Stimulated activated CD4-positive, alpha-beta T cell treated with anti-CD3 and anti-CD28 coated beads, Interleukin-4, amount 100 ng/mL, for 1 hour (primary cell): ENCODE measurements around the gene LRRC4C.

Source experiments
- DNase-seq: peaks from one replicate; pipeline ENCODE4 v3.0.0-alpha.2; 2020

LRRC4C gene

DNA sequence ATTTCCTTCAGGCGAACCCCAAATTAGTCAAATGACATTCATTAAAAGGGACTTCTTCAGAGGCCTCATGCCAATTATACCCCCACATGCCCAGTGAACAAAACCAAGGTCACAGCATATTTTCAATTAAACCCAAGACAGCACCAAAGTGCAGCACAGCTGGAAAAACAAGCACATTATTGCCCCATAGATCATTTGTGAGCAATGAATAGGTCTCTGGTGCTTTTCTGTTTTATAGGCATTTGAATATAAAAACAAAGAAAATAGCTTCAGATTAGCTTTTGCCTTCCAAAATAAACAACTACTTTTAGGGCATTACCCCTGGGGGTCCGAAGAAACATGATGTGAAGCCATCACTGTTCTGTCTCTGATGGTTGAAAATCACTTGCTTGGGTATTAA, 1319.9 kb downstream of the LRRC4C start:
- DNase-seq: no peak

DNA sequence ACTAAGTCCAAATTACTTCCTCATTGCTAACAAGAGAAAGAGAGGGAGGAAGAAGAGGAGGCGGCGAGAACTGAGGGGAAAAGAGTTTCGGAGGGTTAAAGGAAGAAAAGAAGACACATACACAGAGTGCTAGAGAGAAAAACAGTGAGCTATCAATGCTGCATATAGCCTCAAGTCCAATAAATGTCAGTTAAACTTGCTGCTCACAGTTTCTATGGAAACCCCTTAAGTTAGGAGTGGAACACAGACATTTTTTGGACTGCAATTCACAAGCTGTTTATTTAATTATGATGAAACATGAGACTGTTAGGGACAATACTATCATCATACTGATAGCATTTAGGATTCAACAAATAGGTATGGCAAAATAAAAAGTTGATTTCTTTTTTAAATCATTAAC, 1320.4 kb downstream of the LRRC4C start:
- no peak for DNase-seq

DNA sequence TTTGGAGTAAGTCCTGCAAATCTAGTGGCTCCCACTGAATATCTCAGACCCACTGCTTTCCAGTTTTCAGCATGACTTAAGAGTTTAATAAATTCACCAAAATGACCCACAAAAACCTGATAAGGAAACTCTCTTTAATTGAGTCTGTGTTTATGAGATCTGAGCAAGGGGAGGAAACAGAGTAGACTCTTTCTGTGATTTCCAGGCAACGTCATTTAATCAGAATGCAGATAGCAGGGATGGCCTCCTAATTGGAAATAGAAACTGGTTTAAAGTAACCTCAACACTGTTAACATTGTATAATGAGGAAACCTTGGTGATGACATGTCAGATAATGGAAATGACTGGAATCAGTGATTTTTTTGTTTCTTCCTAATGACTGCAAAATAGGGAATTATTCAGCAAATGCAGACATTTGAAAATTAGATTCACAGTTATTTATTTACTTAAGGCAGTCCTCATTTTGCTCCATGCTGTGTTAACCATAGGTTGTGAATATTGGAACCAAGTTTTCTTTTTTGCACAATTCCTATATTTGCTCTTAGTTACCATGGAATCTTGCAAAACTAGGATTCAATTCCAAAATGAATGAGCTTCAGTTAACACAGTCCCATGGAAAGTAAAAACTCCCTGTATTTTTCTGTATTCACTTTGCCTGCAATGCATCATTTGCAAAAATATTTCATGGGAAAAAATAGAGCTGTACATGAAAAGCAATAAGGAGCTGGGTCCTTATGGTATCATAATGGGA, 1324.5 kb downstream of the LRRC4C start:
- DNase-seq: no peak

DNA sequence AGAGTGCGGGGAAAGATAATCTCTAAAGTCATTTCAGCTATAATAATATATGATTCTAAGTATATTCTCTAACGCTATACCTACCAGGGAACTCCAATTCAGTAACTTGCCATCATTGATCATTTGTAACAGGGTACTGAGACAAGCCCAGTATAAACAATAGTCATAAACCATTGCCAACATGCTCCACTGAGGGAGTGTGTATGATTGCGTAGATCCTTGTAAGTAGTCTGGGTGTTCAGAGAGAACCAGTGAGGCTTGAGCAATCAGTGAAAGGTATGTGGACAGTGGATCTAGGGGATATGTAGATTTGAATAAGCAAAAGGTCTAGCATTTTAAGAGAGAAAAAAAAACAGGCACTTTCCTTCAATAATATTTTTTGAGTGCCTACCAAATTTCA, 1326.0 kb downstream of the LRRC4C start:
- no peak for DNase-seq

DNA sequence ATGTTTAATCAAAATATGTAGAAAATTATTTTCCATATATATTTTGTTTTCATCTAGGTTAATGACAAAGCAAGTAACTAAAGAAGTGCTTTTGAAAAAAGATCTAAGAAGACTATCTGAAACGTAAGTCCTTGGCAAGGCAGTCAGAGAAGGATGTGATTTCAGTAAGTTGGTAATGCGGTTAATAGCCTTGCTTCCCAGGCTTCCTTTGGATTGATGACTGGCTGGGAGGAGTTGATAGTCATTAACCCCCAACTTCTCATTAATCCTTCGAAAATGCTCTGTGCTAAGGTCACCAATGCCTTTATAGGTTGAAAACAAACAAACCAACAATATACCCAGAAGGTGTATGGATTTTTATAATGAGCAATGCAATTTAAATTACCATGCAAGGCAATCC, 1326.5 kb downstream of the LRRC4C start:
- DNase-seq: no peak

DNA sequence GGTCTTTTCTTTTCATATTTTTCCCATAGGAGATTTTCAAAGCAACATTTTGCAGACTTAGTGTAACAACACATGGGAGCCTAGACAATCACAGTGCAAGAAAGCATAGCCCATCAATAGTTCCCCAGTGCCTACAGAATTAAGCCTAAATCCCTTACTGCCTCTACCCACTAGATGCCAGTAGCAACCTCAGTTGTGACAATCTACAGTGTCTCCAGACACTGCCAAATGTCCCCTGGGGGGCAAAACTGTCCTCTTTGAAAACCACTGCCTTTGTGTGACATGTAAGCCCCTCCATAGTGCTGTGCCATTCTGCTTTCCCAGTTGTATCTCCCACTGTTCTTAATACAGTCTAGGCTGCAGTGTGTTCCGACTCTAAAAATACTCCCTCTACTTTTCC, 1329.0 kb downstream of the LRRC4C start:
- no peak for DNase-seq

DNA sequence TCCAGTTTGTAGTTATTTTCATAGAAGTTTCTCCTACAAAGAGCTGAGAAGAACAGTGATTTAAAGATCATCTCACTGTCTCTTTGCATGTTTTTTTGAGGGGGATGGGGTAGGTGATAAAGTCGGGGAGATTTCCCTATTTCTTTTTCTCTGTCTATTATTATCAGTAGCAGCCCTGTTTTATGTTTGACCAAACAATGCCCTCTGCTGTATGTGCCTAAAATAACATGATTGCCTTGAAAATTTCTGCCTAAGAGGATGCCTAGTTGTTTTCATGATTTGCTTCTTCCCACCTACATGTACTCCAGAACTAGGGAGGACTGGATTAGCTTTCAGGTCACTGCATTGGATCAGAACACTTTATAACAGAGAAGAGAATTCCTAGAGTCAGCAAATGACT, 1330.2 kb downstream of the LRRC4C start:
- DNase-seq: no peak

DNA sequence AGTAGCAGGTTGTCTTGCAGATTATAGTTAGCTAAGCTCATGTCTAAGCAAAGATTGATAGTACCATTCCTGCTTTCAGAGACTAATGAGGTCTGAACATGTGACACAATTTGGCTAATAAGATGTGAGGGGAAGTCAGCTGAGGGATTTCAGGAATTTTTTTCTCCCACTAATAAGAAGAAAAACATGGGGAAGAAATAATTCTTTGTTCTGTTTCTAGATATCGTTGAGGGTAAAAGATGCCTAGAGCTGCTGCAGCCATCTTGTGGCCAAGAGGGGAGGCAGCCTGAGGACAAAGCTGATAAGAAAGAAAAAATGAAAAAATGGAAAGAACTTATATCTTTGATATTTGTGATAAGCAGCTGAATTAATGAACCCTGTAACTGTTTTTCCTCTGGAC, 1334.4 kb downstream of the LRRC4C start:
- DNase-seq: no peak

DNA sequence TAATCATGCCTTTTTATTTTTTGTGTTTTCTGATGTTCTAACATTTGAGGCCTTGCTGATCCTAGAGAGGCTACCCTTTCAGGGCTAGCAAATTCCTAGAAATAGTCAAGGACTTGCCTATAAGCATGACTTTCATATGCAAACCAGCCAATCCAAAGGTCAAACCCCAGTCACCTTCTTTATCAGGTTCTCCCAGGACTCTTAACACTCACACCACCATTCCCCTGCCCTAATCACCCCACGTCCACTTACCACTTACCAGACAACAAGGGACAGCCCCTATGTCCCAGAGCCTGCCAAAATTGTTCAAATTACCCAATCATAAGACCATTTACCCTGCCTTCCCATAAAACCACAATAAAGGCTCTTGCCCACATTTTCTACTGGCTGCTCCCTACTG, 1339.8 kb downstream of the LRRC4C start:
- no peak for DNase-seq

DNA sequence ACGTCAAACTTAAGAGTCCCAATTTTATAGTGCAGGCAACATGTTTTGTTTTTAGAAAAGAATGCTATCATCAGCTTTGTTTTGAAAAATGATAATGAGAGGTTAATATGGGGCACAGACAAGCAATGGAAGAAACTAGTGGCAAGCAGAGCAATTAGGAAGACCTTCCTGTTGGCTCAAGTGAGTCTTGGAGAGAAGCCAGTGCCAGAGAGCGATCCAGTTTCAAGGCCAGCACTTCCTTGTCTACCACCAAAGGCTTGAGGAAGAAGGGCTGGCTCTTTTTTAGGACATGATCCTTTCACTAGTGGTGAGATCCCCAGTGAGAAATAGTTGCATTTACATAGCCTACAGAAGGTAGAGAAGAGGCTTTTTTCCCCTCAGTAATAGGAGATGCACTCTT, 1340.7 kb downstream of the LRRC4C start:
- no peak for DNase-seq

DNA sequence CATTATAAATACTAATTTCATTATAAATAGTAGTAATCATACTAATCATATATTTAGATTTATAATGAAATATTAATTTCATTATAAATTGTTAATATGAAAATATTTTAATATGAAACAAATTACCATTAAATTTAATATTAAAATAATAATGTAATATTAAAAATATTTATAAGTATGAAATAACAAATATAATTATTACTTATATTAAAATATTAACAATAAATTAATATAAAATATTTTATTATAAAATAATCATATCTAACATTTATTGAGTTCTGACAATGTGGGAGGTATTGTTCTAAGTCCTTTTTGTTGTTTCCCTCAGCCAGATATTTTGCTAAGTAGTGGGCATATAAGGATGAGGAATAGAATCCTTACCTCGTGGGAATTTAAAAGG, 1341.4 kb downstream of the LRRC4C start:
- no peak for DNase-seq

DNA sequence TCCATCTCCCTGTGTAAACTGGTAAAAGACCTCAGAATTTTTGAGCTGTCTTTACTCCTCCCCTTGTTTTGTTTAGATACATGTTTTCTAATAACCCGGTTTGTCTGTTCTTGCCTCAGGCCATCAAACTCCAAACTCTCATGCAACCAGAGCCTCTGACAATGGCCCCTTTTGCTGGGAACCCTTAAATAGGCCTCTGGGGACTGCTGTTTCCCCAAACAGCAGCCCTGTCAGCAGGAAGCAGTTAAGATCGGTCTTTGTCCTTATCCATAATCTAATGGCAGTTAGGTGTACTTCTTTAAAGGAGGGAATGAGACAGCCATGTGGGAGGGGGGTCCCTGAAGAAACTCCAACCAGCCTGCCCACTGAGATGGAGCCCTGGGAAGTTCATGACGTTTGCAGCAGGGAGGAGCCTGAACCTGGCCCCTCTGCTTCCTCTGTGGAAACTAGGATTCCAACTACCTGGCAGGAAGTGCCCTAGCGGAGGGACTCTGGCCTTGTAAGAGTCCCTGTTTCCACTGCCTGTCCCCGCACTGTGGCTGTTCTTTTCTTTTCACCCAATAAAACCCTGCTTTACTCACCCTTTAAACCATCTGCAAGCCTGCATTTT, 1354.4 kb downstream of the LRRC4C start:
- no peak for DNase-seq

DNA sequence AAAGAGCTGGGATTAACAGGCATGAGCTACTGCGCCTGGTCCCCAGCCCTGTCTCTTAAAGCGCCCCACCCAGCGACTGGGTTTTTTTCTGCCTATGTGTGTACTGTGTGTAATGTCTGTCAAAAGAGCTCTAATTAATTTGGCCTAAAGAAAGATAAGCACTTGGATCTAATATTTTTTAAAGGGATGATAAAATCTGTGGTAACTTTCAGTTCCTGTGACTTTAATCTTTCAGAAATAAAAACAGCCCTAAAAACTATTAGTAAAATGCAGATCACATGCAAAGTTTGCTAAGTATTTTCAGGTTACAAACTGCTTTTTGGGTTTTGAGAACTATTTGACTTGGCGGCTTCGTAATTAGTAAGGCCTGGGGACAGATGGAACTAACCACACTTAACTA, 1358.7 kb downstream of the LRRC4C start:
- DNase-seq: no peak

DNA sequence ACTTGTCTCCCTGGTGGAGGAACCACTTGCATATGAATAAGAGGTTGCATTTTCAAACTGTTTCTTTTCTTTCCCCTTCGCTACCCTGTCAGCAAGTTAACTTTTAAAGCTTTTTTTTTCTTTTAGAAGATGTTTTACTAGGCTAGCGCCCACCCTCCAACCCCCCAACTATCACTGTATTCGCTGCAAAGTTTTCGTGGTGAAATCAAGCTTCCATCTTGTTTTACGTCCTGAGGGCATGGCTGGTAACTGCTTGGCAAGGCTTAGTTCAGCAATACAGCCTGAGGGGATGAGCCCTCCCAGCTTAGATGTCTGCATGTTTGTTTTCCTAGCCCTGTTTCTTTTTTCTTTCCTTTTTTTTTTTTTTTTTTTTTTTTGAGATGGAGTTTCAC, 1359.3 kb downstream of the LRRC4C start:
- no peak for DNase-seq

DNA sequence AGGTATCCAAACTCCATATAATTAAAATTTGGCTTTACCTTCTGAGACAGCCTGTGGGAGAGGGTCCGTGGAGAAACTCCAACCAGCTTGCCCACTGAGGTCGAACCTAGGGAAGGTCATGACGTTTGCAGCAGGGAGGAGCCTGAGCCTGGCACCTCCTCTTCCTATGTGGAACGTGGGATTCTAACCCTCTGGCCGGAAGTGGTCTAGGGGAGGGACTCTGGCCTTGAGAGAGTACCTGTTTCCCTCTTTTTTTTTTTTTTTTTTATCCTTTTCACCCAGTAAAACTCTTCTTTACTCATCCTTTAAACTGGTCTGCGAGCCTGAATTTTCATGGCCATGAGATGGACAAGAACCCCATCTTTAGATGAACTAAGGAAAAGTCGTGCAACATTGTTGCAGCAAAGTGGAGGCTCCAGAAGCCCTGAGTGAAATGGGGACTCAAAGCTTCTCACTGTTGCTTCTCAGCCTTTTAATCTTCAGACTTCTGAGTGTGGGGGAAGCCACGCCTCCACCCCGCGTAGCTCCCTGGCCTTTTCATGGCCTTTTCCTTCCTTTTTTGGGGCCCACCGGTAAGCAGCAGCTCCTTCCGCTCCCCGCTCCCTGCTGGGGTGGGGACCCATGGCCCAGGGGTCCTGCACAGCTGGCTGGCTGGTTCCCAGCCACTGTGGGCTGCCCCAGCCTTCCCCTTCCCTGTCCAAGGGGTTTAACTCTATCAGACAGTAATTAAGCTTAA, 1359.9 kb downstream of the LRRC4C start:
- DNase-seq: no peak

DNA sequence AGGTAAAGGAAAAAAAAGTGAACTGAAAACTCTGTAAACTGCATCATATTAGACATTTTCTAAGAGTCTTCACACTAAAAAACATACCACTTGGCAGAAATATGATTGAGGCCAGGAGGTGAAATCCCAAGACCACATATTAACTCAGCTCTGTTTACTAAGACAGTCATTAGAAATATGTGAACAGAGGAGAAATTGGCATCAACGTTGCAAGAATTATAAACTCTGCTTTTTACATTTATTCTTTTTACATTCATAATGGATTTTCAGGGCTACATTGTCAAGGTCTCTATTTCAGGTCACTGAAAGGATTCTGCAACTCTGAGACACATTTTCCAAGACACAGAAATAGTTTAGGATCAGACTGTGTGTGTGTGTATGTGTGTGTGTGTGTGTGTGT, 1364.0 kb downstream of the LRRC4C start:
- no peak for DNase-seq

DNA sequence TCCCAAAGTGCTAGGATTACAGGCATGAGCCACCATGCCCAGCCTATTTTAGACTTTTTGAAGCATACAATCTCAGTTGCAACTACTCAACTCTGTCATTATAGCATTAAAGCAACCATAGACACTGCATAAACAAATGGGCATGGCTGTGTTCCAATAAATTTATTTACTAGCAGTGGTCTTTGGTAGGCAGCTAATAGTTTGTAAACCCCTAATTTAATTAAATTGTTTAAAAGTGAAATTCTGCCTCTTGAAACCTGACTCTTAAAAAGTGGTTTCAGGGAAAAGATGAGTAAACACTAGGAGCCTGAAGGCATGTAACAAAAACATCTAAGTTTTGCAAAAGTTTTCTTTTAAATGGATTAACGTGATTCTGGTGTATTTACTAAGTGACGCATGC, 1364.5 kb downstream of the LRRC4C start:
- DNase-seq: no peak

DNA sequence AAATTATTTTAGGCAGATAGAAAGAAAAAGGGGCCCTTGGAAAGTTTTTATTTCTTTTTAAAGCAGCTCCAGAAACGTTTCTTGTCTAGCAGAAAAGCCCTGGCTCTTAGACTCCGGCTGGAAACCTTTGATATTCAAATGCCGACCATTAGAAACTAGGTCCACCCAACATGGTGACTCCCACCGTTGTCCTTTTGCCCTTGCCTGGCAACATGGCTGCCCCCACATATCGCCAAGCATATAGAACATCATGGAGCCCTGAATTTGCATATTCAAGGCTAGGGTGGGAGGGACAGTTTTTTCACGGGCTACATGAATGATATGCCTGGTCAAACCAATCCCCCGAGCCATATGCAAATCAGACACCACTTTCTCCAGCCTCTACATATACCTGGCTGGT, 1379.0 kb downstream of the LRRC4C start:
- DNase-seq: no peak
